ENCODE data around the gene FOXB2. TPM values are rescaled to one million over a fixed set of nuclear protein-coding genes. Genes with fewer than 3 reads are reported as not detected.

The FOXB2 gene
- total RNA-seq, 3 donors from 2014 or later, result not detected

DNA sequence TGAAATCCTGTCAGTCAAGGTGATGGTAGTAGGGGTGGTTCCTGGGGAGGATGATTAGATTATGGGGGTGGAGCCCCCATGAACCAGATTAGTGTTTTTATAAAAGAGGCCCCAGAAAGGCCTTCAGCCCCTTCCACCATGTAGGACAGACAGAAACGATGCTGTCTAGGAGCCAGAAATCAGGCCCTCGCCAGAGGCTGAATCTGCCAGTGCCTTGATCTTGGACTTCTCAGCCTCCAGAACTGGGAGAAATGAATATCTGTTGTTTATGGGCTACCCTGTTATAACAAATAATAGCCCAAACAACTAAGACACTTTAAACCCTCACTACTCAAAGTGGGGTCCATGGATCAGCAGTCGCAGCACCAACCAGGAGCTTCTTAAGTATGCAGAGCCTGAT, 20.2 kb upstream of the FOXB2 start:
- no peak for DNase-seq (ENCODE audit: low spot score in 2 of 2)
- Histone ChIP-seq H3K4me1 (no peaks in the 10 kb centered on the region), H3K9me3 (no peaks in the 10 kb centered on the region), H3K4me3 (no peak overlapping the region), H3K36me3 (no peaks in the 10 kb centered on the region), H3K27me3 (no peaks in the 10 kb centered on the region), H3K27ac (no peak overlapping the region)
- TF ChIP-seq POLR2A (IDR thresholded peaks at IDR 0.05), result no peak
- TF ChIP-seq POLR2AphosphoS5 (IDR thresholded peaks at IDR 0.05), result no peak
- TF ChIP-seq CTCF (IDR thresholded peaks at IDR 0.05), result no peak
- intact Hi-C loops (cut with DNase I; ENCODE audit: low total_unique reads), result no loop called here

- Histone ChIP-seq H3K4me3 (no peak overlapping the region), H3K4me1 (no peaks in the 10 kb centered on the region), H3K27ac (no peak overlapping the region), H3K27me3 (no peaks in the 10 kb centered on the region), H3K36me3 (no peaks in the 10 kb centered on the region), H3K9me3 (no peaks in the 10 kb centered on the region)
- intact Hi-C loops (cut with DNase I; ENCODE audit: low total_unique reads), result no loop called here
- DNase-seq (ENCODE audit: low spot score in 2 of 2), result no peak
- TF ChIP-seq POLR2A (IDR thresholded peaks at IDR 0.05), result no peak
Observed at GRCh38 chr9:77000330-77000729, 19.1 kb upstream of the FOXB2 start.

- no peaks in the 10 kb centered on the region for H3K27me3 ChIP-seq
- H3K27ac ChIP-seq, result no peak overlapping the region
- no peak for DNase-seq (ENCODE audit: low spot score in 2 of 2)
- no peak overlapping the region for H3K4me3 ChIP-seq
- H3K36me3 ChIP-seq, result no peaks in the 10 kb centered on the region
- no peaks in the 10 kb centered on the region for H3K4me1 ChIP-seq
- no peaks in the 10 kb centered on the region for H3K9me3 ChIP-seq
- intact Hi-C loops (cut with DNase I; ENCODE audit: low total_unique reads), result no loop called here
- no peak for TF ChIP-seq POLR2AphosphoS5 (IDR thresholded peaks at IDR 0.05)
- TF ChIP-seq CTCF (IDR thresholded peaks at IDR 0.05), result no peak
- no peak for TF ChIP-seq POLR2A (IDR thresholded peaks at IDR 0.05)
Observed at GRCh38 chr9:77003366-77003765, 16.1 kb upstream of the FOXB2 start.

- Histone ChIP-seq H3K36me3 (no peaks in the 10 kb centered on the region), H3K4me3 (no peak overlapping the region), H3K4me1 (no peaks in the 10 kb centered on the region), H3K27me3 (peaks cover 0 to 5% of the 10 kb centered on the region in 2 donors), H3K9me3 (no peaks in the 10 kb centered on the region), H3K27ac (no peak overlapping the region)
- no peak for DNase-seq (ENCODE audit: low spot score in 2 of 2)
- no peak for TF ChIP-seq CTCF (IDR thresholded peaks at IDR 0.05)
- no peak for TF ChIP-seq POLR2AphosphoS5 (IDR thresholded peaks at IDR 0.05)
- TF ChIP-seq POLR2A (IDR thresholded peaks at IDR 0.05), result no peak
- intact Hi-C loops (cut with DNase I; ENCODE audit: low total_unique reads), result no loop called here
Observed at GRCh38 chr9:77005216-77005615, 14.2 kb upstream of the FOXB2 start.

DNA sequence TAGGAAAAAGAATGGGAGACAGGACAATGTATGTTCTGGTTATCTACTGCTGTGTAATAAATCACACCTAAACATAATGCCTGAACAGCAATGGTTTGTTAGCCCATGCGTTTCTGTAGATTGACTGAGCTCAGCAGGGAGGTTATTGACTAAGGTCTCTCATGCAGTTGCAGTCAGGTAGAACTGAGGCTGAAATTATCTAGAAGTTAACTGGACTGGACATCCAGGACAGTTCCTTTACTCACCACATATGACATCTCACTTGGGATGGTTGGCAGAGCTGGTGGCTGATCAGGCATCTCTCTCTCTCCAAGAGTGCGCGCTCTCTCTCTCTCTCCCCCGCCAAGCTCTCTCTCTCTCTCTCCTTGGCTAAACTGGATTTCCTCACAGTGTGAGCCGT, 8.9 kb upstream of the FOXB2 start:
- Histone ChIP-seq H3K4me3 (no peak overlapping the region), H3K36me3 (no peaks in the 10 kb centered on the region), H3K27me3 (peaks cover 0 to 55% of the 10 kb centered on the region in 2 donors), H3K27ac (no peak overlapping the region), H3K9me3 (no peaks in the 10 kb centered on the region), H3K4me1 (no peaks in the 10 kb centered on the region)
- no peak for TF ChIP-seq POLR2AphosphoS5 (IDR thresholded peaks at IDR 0.05)
- no peak for TF ChIP-seq POLR2A (IDR thresholded peaks at IDR 0.05)
- no peak for TF ChIP-seq CTCF (IDR thresholded peaks at IDR 0.05)
- intact Hi-C loops (cut with DNase I; ENCODE audit: low total_unique reads), result loop anchor here (2.0 kb wide), 1 partner anchor 32 kb away; no protein-coding TSS in a partner anchor
- no peak for DNase-seq (ENCODE audit: low spot score in 2 of 2)
